Measurements from ENCODE around the gene RBM38.

DNA sequence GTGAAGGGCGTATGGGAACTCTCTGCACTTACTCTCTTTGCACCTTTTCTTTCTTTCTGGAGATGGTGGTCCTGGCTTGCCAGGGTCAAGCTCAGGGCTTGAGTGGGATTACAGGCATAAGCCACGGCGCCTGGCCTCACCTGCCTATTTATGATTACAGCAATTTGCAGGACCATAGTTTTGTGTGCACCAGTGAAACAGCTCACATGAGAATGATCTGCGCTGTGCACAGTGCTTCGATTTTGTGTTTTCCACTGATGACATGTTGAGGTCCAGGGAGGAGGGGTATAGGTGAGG is 40.3 kb downstream of the RBM38 start:
- TF ChIP-seq, protein P1, sequence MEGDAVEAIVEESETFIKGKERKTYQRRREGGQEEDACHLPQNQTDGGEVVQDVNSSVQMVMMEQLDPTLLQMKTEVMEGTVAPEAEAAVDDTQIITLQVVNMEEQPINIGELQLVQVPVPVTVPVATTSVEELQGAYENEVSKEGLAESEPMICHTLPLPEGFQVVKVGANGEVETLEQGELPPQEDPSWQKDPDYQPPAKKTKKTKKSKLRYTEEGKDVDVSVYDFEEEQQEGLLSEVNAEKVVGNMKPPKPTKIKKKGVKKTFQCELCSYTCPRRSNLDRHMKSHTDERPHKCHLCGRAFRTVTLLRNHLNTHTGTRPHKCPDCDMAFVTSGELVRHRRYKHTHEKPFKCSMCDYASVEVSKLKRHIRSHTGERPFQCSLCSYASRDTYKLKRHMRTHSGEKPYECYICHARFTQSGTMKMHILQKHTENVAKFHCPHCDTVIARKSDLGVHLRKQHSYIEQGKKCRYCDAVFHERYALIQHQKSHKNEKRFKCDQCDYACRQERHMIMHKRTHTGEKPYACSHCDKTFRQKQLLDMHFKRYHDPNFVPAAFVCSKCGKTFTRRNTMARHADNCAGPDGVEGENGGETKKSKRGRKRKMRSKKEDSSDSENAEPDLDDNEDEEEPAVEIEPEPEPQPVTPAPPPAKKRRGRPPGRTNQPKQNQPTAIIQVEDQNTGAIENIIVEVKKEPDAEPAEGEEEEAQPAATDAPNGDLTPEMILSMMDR (IDR thresholded peaks at IDR 0.05) = no peak
- TF ChIP-seq POLR2A (IDR thresholded peaks at IDR 0.05) = no peak

Data from thyroid gland (tissue), 4 donors.